ENCODE data around the gene SDCCAG8.
A peak's percentile ranks its signal among the peaks of the same experiment; 100 is the strongest.
"Not testable (repeated sequence)": the region's sequence is repeated elsewhere in the genome, so short reads cannot be mapped to it uniquely, and the experiment has no call there.

Gene SDCCAG8

GRCh38 chr1:243287123-243287460, 31.3 kb downstream of the SDCCAG8 start:
- DNase-seq: no peak

GRCh38 chr1:243287652-243288051, 31.8 kb downstream of the SDCCAG8 start:
- DNase-seq: no peak

GRCh38 chr1:243288062-243288461, 32.2 kb downstream of the SDCCAG8 start:
- DNase-seq: no peak

- DNase-seq: no peak
Measured at GRCh38 chr1:243291292-243291691, 35.5 kb downstream of the SDCCAG8 start.

- no peak for DNase-seq
Measured at GRCh38 chr1:243292117-243292516, 36.3 kb downstream of the SDCCAG8 start.

DNA sequence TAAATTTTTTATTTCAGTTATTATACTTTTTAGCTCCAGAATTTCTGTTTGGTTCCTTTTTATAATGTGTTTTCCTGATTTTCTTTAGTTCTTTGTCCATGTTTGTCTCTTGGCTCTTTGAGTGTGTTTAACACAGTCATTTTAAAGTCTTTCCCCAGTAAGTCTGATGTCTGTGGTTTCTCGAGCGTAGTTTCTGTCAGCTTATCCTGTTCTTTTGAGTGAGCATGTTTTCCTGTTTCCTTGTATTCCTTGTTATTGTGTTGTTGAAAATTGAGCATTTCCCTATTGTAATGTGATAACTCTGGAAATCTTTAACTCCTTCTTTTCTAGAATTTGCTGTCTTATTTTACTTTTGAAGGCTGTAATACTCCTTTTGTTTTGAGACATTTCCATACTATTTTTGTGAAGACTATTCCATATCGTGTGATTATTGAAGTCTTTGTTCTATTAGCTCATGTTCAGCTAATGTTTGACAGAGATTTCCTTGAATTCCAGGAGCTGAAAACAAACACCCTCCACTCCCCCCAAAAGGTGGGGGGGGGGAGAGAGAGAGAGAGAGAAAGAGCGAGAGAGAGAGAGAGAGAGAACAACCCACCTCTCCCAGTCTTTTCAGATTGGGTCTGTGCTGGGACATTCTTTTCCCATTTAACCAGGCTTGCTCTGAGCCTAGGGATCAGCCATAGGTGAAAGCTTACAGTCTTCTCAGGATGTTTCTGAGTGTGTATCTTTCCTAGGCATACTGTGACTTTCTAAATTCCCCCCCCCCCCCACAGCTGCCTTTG, 38.3 kb downstream of the SDCCAG8 start:
- no peak for DNase-seq

GRCh38 chr1:243294723-243295121, 38.9 kb downstream of the SDCCAG8 start:
- DNase-seq: no peak

DNA sequence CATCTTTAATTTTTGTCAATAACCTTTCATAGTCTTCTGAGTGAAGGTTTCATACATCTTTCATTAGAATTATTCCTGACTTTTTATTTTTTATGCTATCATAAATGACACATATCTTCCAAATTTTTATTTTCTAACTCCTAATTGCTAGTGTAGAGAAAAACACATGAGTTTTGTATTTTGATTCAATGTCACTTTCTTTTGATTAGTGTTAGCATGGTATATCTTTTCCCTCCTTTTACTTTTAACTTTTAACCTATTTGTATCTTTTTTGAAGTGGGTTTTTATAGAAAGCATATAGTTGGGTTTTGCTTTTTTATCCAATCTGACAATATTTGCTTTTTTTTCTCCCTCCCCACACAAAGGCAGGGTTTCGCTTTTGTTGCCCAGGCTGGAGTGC, 43.2 kb downstream of the SDCCAG8 start:
- DNase-seq: no peak

- DNase-seq: no peak
Measured at GRCh38 chr1:243301059-243301458, 45.2 kb downstream of the SDCCAG8 start.

GRCh38 chr1:243311809-243312208, 56.0 kb downstream of the SDCCAG8 start:
- DNase-seq: no peak

DNA sequence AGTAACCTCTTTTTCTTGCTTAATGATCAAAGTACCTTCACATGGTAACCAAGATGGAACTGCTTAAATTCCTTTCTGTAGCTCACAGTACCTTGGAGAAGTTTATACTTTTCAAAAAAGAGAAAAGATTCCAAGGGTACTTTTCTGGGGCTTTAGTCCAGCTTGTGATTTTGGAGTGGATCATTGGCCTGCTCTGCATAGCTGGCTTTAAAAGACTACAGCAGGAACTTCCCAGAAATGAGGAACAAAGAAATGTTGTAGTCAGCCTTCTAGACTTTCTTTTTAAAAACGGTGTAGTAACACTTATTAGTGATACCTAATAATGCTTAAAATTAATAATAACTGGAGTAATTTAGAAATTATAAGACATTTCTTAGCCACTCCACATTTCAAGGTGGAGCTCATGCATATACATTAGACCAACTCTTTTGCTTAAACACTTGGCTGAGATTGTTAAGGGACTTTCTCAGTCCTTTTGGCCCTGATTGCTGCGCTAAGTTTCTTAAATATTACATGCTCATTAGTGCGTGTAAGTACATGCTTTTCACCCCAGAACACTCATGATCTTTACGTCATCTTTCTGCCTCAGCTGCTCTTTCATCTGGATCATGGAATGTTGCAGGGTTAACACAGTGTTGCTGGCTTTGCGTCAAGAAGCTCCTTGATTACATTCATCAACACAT, 57.3 kb downstream of the SDCCAG8 start:
- no peak for DNase-seq

GRCh38 chr1:243313635-243314536, 58.0 kb downstream of the SDCCAG8 start:
- DNase-seq: no peak

DNA sequence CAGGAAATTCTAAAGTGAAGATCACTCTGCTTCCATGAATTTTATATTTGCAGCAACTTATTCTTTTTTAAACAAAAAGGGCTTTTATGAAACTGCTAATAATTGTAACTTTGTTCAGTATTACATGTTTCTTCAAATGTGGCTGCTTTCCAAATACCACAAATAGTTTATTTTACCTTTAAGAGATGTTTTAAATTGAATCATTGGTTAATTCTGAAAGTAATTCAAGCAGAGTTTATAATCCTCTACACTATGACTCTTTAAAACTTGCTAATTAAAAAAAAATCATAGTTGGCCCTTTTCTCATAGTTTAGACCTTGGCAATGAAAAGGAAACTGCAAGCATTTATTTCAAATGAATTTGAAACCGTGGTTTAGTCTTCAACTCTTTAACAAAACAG, 59.6 kb downstream of the SDCCAG8 start:
- DNase-seq: no peak

DNA sequence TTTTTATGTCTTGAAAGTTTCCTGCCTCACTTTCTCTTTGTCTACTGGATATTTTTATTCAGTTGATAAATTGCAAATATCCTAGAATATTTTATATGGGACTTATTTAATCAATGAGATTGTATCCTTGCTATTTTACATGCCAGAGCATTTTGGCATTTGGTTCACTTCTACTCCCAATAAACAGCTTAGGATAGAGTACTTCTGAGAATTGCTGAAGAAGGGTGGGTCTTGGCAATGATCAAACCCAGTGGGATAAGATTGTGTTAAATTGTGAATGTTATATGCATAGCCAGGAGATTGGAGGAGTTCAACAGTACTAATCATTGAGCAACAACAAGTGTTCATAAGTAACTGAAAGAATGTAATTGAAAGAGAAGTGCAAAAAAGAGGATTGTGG, 60.1 kb downstream of the SDCCAG8 start:
- no peak for DNase-seq

GRCh38 chr1:243316366-243316989, 60.6 kb downstream of the SDCCAG8 start:
- no peak for DNase-seq

DNA sequence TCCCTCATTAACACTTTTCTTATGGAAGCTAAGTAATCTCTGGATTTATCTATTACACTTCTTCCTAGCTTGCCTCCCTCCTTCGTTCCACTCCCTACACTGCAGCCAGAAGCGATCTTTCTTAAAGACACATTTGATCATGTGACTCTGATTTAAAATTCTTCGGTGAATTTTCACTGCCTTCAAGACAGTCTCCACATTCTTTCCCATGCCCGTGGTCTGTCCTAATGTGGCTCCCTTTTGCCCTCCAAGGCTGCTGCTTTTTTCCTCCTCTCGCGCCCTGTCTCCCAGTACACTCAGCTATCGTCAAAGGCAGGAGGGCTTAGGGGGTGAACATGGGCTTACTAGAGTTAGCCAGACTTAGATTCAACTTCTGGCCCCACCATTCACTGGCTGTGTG, 64.4 kb downstream of the SDCCAG8 start:
- no peak for DNase-seq

GRCh38 chr1:243322326-243322725, 66.5 kb downstream of the SDCCAG8 start:
- DNase-seq: no peak

DNA sequence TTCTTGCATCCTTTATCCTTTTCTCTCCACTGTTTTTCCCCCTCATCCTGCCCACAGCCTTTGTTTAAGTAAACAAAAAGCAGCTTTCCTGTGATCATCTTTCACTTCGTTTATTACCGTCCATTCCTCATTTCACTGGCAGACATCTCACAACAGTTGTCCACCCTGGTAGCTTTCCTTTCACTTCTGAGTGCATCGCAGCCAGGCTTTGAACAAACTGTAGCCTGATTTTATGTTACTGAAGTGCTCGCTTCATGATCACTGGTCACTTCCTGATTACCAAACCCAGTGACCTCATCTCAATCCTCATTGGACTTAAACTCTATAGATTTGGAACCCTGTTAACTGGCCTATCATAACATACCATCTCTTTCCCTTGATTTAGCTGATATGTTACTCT, 67.7 kb downstream of the SDCCAG8 start:
- no peak for DNase-seq

- peak; percentile 32 for DNase-seq
Measured at GRCh38 chr1:243325305-243325890, 69.6 kb downstream of the SDCCAG8 start.

DNA sequence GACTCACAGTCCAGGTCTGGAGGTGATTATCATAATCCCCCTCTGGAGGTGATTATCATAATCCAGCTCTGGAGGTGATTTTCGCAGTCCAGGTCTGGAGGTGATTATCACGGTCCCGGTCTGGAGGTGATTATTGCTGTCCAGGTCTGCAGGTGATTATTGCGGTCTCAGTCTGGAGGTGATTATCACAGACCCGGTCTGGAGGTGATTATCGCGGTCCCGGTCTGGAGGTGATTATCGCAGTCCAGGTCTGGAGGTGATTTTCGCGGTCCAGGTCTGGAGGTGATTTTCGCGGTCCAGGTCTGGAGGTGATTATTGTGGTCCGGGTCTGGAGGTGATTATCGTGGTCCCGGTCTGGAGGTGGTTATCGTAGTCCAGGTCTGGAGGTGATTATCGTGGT, 76.6 kb downstream of the SDCCAG8 start:
- DNase-seq: no peak

DNA sequence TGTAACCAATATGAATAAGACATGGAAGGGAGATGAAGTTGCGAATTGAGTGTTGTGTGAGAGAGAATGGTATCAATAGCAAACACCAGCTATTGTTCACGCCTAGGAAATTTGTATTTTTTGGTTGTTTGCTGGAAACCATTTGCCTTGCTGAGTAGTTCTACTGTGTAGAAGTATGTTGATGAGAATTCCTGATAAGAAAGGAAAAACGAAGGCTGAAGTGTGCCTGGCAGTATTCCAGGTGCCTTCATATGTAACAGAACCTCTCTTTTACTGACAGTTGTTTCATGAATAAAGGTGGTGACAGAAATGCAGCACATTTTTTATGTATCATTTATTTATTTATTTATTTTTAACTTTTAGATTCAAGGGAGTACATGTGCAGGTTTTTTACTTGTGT, 79.5 kb downstream of the SDCCAG8 start:
- no peak for DNase-seq

- no peak for DNase-seq
Measured at GRCh38 chr1:243336163-243336562, 80.3 kb downstream of the SDCCAG8 start.

DNA sequence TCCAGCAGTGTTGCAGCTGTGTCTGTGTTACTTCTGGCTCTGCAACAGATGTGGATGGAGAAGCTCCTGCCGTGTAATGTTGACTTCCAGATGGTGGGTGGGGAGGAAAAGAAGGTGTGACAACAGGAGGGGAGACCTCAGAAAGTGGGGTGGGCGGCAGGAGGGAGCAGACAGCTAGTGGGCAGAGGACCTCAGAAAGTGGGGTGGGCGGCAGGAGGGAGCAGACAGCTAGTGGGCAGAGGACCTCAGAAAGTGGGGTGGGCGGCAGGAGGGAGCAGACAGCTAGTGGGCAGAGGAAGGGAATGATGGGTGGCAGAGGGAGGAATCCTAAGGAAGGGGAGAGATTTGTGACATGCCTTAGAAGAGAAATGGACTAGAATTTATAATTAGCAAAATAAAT, 83.0 kb downstream of the SDCCAG8 start:
- not testable (repeated sequence) for DNase-seq
